ENCODE measurements around the gene EEFSEC. TPM values are rescaled to one million over a fixed set of nuclear protein-coding genes. Genes with fewer than 3 reads are reported as not detected.

EEFSEC gene
- total RNA-seq, 2 experiments from 2014 or later: 20.8 to 21.4 TPM

GRCh38 chr3:128438488-128439072, 285.3 kb downstream of the EEFSEC start:
- POLR2A ChIA-PET: no interaction called here
- CTCF ChIA-PET: interaction anchor here (0.8 to 1.4 kb wide), 3 partner anchors 11 to 170 kb away, joined by 3 to 4 read pairs (median 4); no protein-coding TSS in a partner anchor

GRCh38 chr3:128439226-128439625, 285.9 kb downstream of the EEFSEC start:
- POLR2A ChIA-PET: no interaction called here
- CTCF ChIA-PET: interaction anchor here (1.4 kb wide), 2 partner anchors 12 to 169 kb away, joined by 4 read pairs; no protein-coding TSS in a partner anchor

GRCh38 chr3:128442070-128442469, 288.8 kb downstream of the EEFSEC start:
- ChIA-PET POLR2A (no interaction called here), CTCF (no interaction called here)

GRCh38 chr3:128442949-128443348, 289.7 kb downstream of the EEFSEC start:
- CTCF ChIA-PET: no interaction called here

GRCh38 chr3:128443771-128444170, 290.5 kb downstream of the EEFSEC start:
- ChIA-PET POLR2A (no interaction called here), CTCF (no interaction called here)

More at GRCh38 chr3:128442949-128443348, 289.7 kb downstream of the EEFSEC start:
- POLR2A ChIA-PET: no interaction called here

- CTCF ChIA-PET: no interaction called here
- POLR2A ChIA-PET: no interaction called here
These were observed 292.1 kb downstream of the EEFSEC start for GRCh38 chr3:128445357-128445756.

- ChIA-PET CTCF (interaction anchor here (1.2 kb wide), 1 partner anchor 39 kb away, joined by 3 read pairs; no protein-coding TSS in a partner anchor), POLR2A (no interaction called here)
These were observed 293.5 kb downstream of the EEFSEC start for GRCh38 chr3:128446821-128447220.

GRCh38 chr3:128447561-128448013, 294.3 kb downstream of the EEFSEC start:
- ChIA-PET CTCF (interaction anchor here (0.9 to 1.2 kb wide), 2 partner anchors 38 to 43 kb away, joined by 3 read pairs; no protein-coding TSS in a partner anchor), POLR2A (no interaction called here)

- CTCF ChIA-PET: interaction anchor here (0.7 to 1.1 kb wide), 4 partner anchors 42 to 169 kb away, joined by 3 to 4 read pairs (median 3); no protein-coding TSS in a partner anchor
- POLR2A ChIA-PET: no interaction called here
These were observed 295.2 kb downstream of the EEFSEC start for GRCh38 chr3:128448491-128448890.

- ChIA-PET POLR2A (no interaction called here), CTCF (interaction anchor here (0.6 to 1.1 kb wide), 3 partner anchors 23 to 168 kb away, joined by 3 to 4 read pairs (median 3); no protein-coding TSS in a partner anchor)
These were observed 295.9 kb downstream of the EEFSEC start for GRCh38 chr3:128449111-128449638.

GRCh38 chr3:128452120-128452519, 298.8 kb downstream of the EEFSEC start:
- POLR2A ChIA-PET: no interaction called here
- CTCF ChIA-PET: no interaction called here

- CTCF ChIA-PET: no interaction called here
- POLR2A ChIA-PET: no interaction called here
These were observed 299.5 kb downstream of the EEFSEC start for GRCh38 chr3:128452678-128453275.

- CTCF ChIA-PET: no interaction called here
These were observed 300.4 kb downstream of the EEFSEC start for GRCh38 chr3:128453501-128454309.

GRCh38 chr3:128454310-128454618, 301.0 kb downstream of the EEFSEC start:
- ChIA-PET CTCF (no interaction called here), POLR2A (no interaction called here)

More at GRCh38 chr3:128453501-128454309, 300.4 kb downstream of the EEFSEC start:
- POLR2A ChIA-PET: no interaction called here

GRCh38 chr3:128455116-128455515, 301.8 kb downstream of the EEFSEC start:
- CTCF ChIA-PET: interaction anchor here (0.6 kb wide), 1 partner anchor 590 kb away, joined by 3 read pairs; no protein-coding TSS in a partner anchor
- POLR2A ChIA-PET: no interaction called here

GRCh38 chr3:128455786-128456748, 302.8 kb downstream of the EEFSEC start:
- ChIA-PET CTCF (interaction anchor here (0.6 kb wide), 1 partner anchor 589 kb away, joined by 3 read pairs; no protein-coding TSS in a partner anchor), POLR2A (no interaction called here)

GRCh38 chr3:128456776-128457715, 303.8 kb downstream of the EEFSEC start:
- ChIA-PET CTCF (no interaction called here), POLR2A (no interaction called here)

GRCh38 chr3:128457937-128458336, 304.7 kb downstream of the EEFSEC start:
- POLR2A ChIA-PET: no interaction called here

More at GRCh38 chr3:128457937-128458336, 304.7 kb downstream of the EEFSEC start:
- CTCF ChIA-PET: no interaction called here

Measured in activated CD8-positive, alpha-beta memory T cell treated with anti-CD3 and anti-CD28 coated beads for 36 hours (primary cell).